Measurements from ENCODE around the gene MYOCD.

The MYOCD gene

GRCh38 chr17:12641084-12641483 lies 24.6 kb upstream of the MYOCD start:
- no peak for DNase-seq (ENCODE audit: low read depth in 2 of 2)

DNA sequence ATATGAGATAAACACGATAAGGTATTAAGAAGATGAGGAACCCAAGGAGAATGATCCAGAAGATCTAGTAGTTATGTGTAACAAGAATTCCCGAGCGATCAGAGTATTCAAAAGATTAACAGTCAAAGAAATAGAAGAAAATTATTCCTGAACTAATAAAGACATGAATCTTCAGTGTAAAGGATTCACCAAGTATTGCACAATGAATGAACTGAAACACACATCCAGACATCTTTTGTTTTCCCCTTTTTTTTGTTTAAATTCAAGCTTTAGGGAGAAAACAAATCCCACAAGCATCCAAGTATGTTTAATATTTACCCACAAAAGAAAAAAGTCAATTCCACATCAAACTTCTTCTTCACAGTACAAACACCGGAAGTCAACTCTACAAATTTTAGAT lies 23.7 kb upstream of the MYOCD start:
- DNase-seq (ENCODE audit: low read depth in 2 of 2) = no peak

DNA sequence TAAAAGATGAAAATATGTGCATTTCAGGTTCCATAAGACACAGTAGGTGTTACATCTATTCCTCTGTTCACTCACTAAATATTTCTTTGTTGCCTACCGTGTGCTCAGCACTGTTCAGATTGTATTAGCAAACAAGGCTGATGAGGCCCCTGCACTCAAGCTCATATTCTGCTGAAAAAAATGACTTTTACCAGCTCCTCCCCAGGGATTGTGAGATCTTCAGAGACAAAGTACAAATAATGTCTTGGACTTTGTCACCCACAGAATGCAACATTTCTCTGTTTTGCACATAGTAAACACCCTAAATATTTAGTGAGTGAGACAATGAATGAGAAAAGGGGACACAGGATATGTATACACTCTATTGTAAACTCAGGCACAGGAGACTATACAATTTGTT lies 21.9 kb upstream of the MYOCD start:
- DNase-seq (ENCODE audit: low read depth in 2 of 2) = no peak

- no peak for DNase-seq (ENCODE audit: low read depth in 2 of 2)
Observed at GRCh38 chr17:12644623-12645022, 21.1 kb upstream of the MYOCD start.

GRCh38 chr17:12646761-12647422 lies 18.8 kb upstream of the MYOCD start:
- DNase-seq (ENCODE audit: low read depth in 2 of 2) = no peak

DNA sequence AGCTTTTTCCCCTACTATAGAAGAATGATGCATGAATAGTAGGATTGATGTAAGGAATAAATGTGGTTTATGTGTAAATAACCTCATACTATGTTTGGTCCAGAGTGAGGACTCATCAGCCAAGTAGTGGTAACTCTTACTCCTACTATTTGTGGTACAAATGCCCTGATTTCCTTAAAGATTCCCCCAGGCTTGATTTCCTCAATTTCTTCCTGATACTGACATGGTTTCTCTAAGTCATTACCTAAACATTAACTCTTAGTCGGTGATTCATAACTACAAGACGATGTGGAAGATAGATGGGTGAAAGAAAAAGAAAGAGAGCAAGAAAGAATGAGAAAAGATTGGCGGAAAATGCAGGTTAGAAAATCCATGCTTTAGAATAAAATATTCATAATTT lies 17.2 kb upstream of the MYOCD start:
- no peak for DNase-seq (ENCODE audit: low read depth in 2 of 2)

DNA sequence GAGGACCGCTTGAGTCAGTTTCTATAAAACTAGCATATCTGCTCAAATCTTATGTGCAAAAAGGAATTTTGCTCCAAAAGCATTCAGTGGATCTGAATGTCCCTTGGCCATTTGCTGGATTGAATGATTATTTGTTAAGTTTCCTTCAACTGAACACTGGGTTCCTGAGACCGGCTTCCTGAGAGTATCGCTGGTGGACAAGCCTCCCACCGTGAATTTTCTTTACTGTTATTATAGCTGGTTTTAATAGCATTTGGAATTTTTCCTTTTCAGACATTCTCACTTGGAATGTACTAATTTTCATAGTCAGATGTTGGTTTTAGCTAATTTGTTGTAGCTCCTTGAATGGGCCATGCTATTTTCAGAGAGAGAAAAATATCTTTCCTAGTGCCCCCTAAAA lies 9.8 kb upstream of the MYOCD start:
- no peak for DNase-seq (ENCODE audit: low read depth in 2 of 2)

DNA sequence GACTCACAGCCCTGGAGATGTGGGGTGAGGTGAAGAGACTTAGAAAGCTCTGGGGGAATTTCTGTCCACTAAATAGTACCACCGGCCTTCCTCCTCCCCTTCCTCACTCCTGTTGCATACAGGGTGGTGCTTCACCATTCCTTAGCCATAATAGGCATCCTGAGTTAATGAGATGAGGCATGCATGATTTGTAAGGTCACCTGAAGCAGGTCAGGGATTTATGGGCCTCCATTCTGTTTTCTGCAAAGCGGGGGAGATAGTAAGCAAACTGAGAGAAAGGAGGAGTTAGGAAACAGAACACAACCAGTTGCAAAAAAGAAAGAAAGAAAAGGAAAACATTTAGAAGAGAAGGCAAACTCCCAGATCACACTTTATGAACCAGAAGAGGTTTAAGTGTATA lies 9.3 kb upstream of the MYOCD start:
- no peak for DNase-seq (ENCODE audit: low read depth in 2 of 2)

GRCh38 chr17:12659500-12659899 lies 6.2 kb upstream of the MYOCD start:
- no peak for DNase-seq (ENCODE audit: low read depth in 2 of 2)

DNA sequence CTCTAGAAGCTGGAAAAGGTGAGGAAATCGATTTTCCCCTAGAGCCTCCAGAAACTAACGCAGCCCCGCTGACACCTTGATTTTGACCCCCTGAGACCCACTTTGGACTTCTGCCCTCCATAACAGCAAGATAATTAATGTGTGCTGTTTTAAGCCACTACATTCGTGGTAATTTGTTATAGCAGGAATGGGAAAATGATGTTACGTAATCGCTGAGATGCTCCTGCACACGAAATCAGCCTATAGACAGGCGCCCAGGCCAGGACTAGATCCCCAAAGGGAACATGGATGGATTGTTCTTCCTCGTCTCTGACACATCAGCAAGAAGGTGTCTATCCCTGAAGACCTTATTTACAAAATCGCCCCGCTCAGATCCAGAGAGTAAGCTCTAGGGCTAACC lies 1.4 kb upstream of the MYOCD start:
- no peak for DNase-seq (ENCODE audit: low read depth in 2 of 2)

GRCh38 chr17:12664894-12665262 lies 812 bp upstream of the MYOCD start:
- DNase-seq (ENCODE audit: low read depth in 2 of 2) = no peak

- no peak for DNase-seq (ENCODE audit: low read depth in 2 of 2)
Observed at GRCh38 chr17:12666718-12667117, 1.0 kb downstream of the MYOCD start.

DNA sequence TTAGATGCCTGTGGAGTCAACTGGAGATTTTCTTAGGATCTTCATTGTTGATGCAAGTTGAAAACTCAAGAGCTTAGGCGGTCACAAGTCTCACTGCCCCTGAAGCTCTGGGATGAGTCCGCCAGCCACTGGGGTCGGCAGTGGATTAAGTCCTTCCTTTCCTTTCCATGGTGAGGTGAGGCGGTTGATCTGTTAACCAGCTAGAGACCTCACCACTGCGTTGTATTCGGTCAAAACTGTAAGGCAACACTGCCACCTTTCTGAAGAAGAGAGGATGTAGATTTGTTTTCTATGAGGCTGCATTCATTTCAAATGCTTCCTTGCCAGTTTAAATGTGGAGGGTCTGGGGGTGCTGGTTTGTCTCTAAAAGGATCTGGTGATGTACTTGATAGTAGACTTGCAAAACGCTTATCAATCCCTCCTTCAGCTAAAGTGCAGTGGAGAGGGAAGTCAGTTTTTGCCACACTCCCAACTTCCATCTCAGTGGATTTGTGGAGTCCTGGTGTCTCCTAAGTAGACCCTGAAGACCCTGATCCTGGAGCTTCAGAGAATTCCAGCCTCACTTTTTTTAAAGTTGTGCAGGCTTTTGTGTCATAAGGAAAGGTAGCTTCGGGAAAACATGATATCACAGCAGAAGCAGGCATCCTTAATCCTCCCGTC lies 1.7 kb downstream of the MYOCD start:
- DNase-seq (ENCODE audit: low read depth in 2 of 2) = no peak

- no peak for DNase-seq (ENCODE audit: low read depth in 2 of 2)
Observed at GRCh38 chr17:12671906-12672305, 6.2 kb downstream of the MYOCD start.

DNA sequence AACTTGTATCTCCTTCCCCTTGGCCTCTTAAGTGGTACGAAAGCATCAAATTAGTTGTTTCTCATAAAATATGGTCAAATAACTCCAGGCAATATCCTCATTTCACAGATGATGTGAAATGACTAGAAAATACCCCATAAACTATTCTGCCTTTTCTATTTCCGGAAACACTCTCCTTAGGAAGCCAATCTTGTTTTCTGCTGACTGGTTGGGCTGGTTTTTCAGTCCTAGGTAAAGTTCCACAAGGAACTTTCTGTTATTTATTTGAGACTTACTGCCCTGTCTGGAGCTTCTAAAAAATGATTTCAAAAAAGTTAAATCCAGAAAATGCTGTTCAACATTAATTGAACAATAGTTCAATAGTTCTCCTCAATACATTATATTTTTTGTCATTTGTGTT lies 7.3 kb downstream of the MYOCD start:
- DNase-seq (ENCODE audit: low read depth in 2 of 2) = no peak

GRCh38 chr17:12673788-12674187 lies 8.1 kb downstream of the MYOCD start:
- DNase-seq (ENCODE audit: low read depth in 2 of 2) = no peak

DNA sequence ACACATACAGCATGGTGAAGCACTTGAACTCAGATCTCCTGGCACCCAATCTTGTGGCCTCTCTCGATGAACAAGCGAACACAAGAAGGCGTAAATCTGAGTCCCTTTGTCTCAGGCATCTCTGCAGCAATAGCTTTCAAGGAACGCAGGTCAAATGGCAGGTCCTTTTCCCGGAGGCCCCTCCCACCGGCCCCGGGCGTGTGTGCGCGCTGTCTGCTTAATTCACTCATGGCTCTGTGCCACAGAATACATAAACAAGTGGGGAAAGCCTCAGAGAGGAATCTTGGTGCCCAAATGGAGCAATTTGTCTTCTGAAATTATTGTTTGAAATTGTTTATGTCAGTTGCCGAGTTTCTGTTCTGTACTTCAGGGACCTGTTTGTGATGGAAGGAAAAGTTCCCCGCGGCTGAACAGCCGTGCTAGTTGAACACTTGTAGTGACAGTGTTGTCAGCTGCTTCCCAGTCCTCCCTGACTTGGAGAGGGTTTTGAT lies 14.8 kb downstream of the MYOCD start:
- DNase-seq (ENCODE audit: low read depth in 2 of 2) = no peak

GRCh38 chr17:12680993-12681392 lies 15.3 kb downstream of the MYOCD start:
- no peak for DNase-seq (ENCODE audit: low read depth in 2 of 2)

DNA sequence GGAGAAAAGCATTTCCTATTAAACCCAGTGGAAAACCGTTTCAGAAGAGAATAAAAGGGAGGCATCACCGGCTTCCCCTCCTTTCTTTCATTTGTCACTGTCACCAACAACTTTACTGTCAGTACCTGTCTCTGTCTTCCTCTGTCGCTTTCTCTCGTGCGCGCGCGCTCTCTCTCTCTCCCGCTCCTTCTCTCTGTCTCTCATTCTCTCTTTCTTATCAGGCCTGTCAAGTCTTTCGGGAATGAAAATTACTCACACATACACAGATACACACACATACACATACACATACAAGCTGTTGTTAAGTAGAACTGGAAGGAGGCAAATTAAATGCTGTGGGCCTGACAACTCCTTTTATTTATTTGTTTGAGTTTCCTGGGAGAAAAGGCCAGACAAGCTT lies 17.6 kb downstream of the MYOCD start:
- DNase-seq (ENCODE audit: low read depth in 2 of 2) = no peak

GRCh38 chr17:12686486-12686885 lies 20.8 kb downstream of the MYOCD start:
- DNase-seq (ENCODE audit: low read depth in 2 of 2) = no peak

GRCh38 chr17:12688382-12688781 lies 22.7 kb downstream of the MYOCD start:
- DNase-seq (ENCODE audit: low read depth in 2 of 2) = no peak

- DNase-seq (ENCODE audit: low read depth in 2 of 2) = no peak
Observed at GRCh38 chr17:12691173-12691572, 25.5 kb downstream of the MYOCD start.

DNA sequence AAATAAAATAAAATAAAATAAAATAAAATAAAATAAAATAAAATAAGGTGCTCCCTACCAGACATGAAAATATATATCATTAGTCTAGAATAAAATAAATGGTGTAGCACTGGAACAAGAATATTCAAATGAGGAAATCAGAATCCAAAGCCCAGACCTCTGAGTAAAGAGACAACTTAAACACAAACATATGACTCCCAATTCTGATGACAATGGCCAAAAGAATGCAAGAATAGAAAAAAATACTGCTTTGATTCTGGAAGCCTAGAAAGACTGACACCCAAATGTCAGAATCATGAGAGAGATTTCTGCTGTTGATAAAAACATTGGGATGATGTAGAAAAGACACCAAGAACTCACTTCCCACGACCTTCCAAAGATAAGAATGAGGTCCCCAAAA lies 27.9 kb downstream of the MYOCD start:
- no peak for DNase-seq (ENCODE audit: low read depth in 2 of 2)

DNA sequence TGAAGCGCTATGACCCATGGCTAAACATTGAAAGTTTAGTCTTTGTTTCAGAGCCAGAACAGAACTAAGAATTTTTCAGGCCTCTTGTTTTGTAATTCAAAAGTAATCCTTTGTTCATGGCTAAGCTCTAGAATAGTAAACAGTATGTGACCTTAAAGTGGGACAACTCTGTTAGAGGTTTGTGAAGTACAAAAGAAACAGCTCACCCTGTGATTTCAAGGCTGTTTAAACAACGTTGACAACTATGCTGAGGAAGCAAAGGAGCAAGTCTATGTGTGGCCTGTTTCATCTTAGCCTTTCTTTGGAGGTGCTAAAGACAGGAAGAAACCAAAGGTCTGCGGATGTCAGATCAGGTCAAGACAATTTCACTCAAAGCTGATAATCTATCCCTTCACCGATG lies 40.4 kb downstream of the MYOCD start:
- DNase-seq (ENCODE audit: low read depth in 2 of 2) = no peak

Data from stimulated activated CD8-positive, alpha-beta memory T cell treated with anti-CD3 and anti-CD28 coated beads, Interleukin-15, amount 100 ng/mL, for 4 hours (primary cell).